ENCODE data around the gene SERPINE1.
A peak's percentile ranks its signal among the peaks of the same experiment; 100 is the strongest.

The SERPINE1 gene

GRCh38 chr7:101093906-101094305 is 33.0 kb upstream of the SERPINE1 start:
- Histone ChIP-seq H3K79me2 (ENCODE audit: control insufficient read depth, low read length) (peaks cover 14% of the 10 kb centered on the region), H3K9me2 (replicated peaks; ENCODE audit: control insufficient read depth, low read length) (no peaks in the 10 kb centered on the region), H3F3A (ENCODE audit: control insufficient read depth, insufficient read depth) (peaks cover 3% of the 10 kb centered on the region; the same call in 1 of the 2 replicates), H3K27ac (ENCODE audit: low read depth, low read length) (no peak overlapping the region), H3K27me3 (ENCODE audit: control insufficient read depth, low read length) (no peaks in the 10 kb centered on the region), H4K20me1 (ENCODE audit: control insufficient read depth, insufficient read depth, low read depth, low read length) (peaks cover 8% of the 10 kb centered on the region; the same call in 1 of the 2 replicates), H3K4me3 (ENCODE audit: low read length) (no peak overlapping the region), H3K4me1 (ENCODE audit: control insufficient read depth, low read length) (no peaks in the 10 kb centered on the region), H3K9me3 (ENCODE audit: control insufficient read depth, insufficient read depth, low read length) (no peaks in the 10 kb centered on the region), H3K36me3 (ENCODE audit: control insufficient read depth, low read length) (peaks cover 20% of the 10 kb centered on the region), H3K4me2 (ENCODE audit: low read length) (no peak overlapping the region)
- TF ChIP-seq EZH2phosphoT487 (IDR thresholded peaks at IDR 0.05; ENCODE audit: borderline replicate concordance, low read length) (no peak), CTCF (IDR thresholded peaks at IDR 0.05; ENCODE audit: low read depth, low read length, poor library complexity, severe bottlenecking) (no peak)

- Histone ChIP-seq H3K9me2 (replicated peaks; ENCODE audit: control insufficient read depth, low read length) (no peaks in the 10 kb centered on the region), H3K4me2 (ENCODE audit: low read length) (no peak overlapping the region), H3K4me3 (ENCODE audit: low read length) (no peak overlapping the region), H3F3A (ENCODE audit: control insufficient read depth, insufficient read depth) (peaks cover 3% of the 10 kb centered on the region; the same call in 1 of the 2 replicates), H3K4me1 (ENCODE audit: control insufficient read depth, low read length) (no peaks in the 10 kb centered on the region), H3K27ac (ENCODE audit: low read depth, low read length) (no peak overlapping the region), H3K36me3 (ENCODE audit: control insufficient read depth, low read length) (peaks cover 15% of the 10 kb centered on the region), H3K79me2 (ENCODE audit: control insufficient read depth, low read length) (peaks cover 12% of the 10 kb centered on the region), H4K20me1 (ENCODE audit: control insufficient read depth, insufficient read depth, low read depth, low read length) (peaks cover 8% of the 10 kb centered on the region; the same call in 1 of the 2 replicates), H3K9me3 (ENCODE audit: control insufficient read depth, insufficient read depth, low read length) (no peaks in the 10 kb centered on the region), H3K27me3 (ENCODE audit: control insufficient read depth, low read length) (0 out of 2 replicates have a peak, but pooled peaks cover under 1% of the 10 kb centered on the region)
- no peak for TF ChIP-seq CTCF (IDR thresholded peaks at IDR 0.05; ENCODE audit: low read depth, low read length, poor library complexity, severe bottlenecking)
- no peak for TF ChIP-seq EZH2phosphoT487 (IDR thresholded peaks at IDR 0.05; ENCODE audit: borderline replicate concordance, low read length)
Observed at GRCh38 chr7:101094376-101094775, 32.5 kb upstream of the SERPINE1 start.

GRCh38 chr7:101094791-101095375 is 32.0 kb upstream of the SERPINE1 start:
- Histone ChIP-seq H3K27ac (ENCODE audit: low read depth, low read length) (no peak overlapping the region), H4K20me1 (ENCODE audit: control insufficient read depth, insufficient read depth, low read depth, low read length) (peaks cover 8% of the 10 kb centered on the region; the same call in 1 of the 2 replicates), H3K36me3 (ENCODE audit: control insufficient read depth, low read length) (peaks cover 12% of the 10 kb centered on the region), H3K4me3 (ENCODE audit: low read length) (no peak overlapping the region), H3K4me2 (ENCODE audit: low read length) (no peak overlapping the region), H3K79me2 (ENCODE audit: control insufficient read depth, low read length) (peaks cover 9% of the 10 kb centered on the region), H3K27me3 (ENCODE audit: control insufficient read depth, low read length) (0 out of 2 replicates have a peak, but pooled peaks cover 3% of the 10 kb centered on the region), H3K4me1 (ENCODE audit: control insufficient read depth, low read length) (no peaks in the 10 kb centered on the region), H3F3A (ENCODE audit: control insufficient read depth, insufficient read depth) (peaks cover 3% of the 10 kb centered on the region; the same call in 1 of the 2 replicates), H3K9me3 (ENCODE audit: control insufficient read depth, insufficient read depth, low read length) (no peaks in the 10 kb centered on the region), H3K9me2 (replicated peaks; ENCODE audit: control insufficient read depth, low read length) (no peaks in the 10 kb centered on the region)
- TF ChIP-seq CTCF (IDR thresholded peaks at IDR 0.05; ENCODE audit: low read depth, low read length, poor library complexity, severe bottlenecking) (peak; percentile 84), EZH2phosphoT487 (IDR thresholded peaks at IDR 0.05; ENCODE audit: borderline replicate concordance, low read length) (no peak)

Measured in DOHH2 (cell line).